GM19467 (cell line): ENCODE data around the gene TAF6.
"Not testable (repeated sequence)": the region's sequence is repeated elsewhere in the genome, so short reads cannot be mapped to it uniquely, and the experiment has no call there.

Experiments used
- ATAC-seq: cut with Tn5 transposase; IDR thresholded peaks from one replicate; pipeline ENCODE4 v1.9.1; 2021; ENCODE audit warnings: mild to moderate bottlenecking, moderate library complexity; ENCODE audit not compliant: unreplicated experiment

The TAF6 gene

GRCh38 chr7:100152937-100153666, 33.9 kb upstream of the TAF6 start:
- no peak for ATAC-seq

GRCh38 chr7:100152404-100152803, 33.2 kb upstream of the TAF6 start:
- no peak for ATAC-seq

DNA sequence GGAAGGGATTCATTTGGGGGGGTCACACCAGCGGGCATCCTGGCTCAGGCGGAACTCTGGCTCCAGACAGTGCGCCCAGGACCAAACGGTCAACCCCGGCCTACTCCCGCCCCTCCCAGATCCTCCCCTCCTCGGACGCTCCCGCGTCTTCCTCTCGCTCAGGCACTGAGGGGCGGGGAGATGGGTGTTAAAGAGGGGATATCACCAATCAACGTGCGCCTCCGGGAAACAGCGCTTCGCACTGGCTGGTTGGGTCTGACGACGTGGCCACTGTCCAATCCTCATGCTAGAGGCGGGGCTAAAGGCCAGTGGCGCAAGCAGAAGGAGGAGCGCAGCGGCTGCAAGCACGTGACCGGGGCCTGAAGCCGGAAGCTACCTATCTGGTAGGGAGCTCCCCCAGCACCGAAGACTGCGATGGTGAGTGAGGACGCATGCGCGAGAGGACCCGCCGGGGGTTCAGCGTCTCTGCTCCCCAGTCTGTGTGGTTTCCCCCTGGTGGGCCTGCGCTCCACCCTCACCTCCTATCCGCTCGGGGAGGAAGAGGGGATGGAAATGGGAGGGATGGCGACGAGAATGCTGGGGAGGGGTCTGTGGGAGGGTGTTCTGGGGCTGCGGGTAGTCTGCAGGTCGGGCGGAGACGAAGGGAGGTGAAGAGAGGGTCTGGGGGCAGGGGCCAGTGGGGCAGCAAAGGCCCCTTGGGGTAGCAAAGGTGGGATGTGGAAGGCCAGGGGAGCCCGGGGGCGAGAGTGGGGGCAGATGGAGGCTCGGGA, 29.6 kb upstream of the TAF6 start, which contains the start of gene LAMTOR4:
Gene LAMTOR4 (plus strand): TSS at position 360 of the 770 bp plus-strand sequence. CDS start 55 bp downstream, at position 415.
- ATAC-seq: peak; percentile 97

GRCh38 chr7:100148225-100148558, 29.0 kb upstream of the TAF6 start:
- ATAC-seq: no peak

- no peak for ATAC-seq
These were observed 28.1 kb upstream of the TAF6 start for GRCh38 chr7:100147278-100147677.

GRCh38 chr7:100146350-100146749, 27.2 kb upstream of the TAF6 start:
- ATAC-seq: not testable (repeated sequence)

DNA sequence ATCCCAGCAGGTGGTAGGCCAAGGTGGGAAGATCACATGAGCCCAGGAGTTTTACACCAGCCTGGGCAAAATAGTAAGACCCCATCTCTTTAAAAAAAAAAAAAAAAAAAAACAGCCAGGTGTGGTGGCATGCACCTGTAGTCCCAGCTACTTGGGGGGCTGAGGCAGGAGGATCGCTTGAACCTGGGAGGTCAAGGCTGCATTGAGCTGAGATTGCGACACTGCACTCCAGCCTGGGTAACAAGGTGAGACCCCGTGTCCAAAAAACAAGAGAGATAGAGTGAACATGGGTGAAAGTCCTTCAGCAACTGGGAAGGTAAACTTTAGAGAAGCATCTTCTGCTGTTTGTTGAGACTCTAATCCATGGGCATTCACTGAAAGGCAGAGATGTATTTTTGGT, 23.3 kb upstream of the TAF6 start:
- ATAC-seq: no peak

DNA sequence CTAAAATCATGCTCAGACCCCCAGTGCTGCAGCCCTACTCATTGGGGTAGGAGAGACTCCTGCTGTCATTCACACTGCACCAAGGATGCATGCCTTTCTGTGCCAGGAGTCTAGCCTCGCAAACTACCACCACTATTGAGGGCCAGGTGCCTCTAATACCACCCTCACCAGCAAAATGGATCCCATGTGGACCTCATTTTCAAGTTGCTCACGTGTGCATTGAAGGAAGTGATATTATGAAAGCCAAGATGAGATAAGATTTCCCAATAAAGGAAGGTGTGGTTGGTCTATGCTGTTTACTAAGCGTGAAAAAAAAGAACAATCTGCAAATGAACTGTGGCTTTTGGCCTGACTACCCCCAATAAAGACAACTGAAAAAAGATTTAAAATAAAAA, 22.4 kb upstream of the TAF6 start:
- no peak for ATAC-seq

DNA sequence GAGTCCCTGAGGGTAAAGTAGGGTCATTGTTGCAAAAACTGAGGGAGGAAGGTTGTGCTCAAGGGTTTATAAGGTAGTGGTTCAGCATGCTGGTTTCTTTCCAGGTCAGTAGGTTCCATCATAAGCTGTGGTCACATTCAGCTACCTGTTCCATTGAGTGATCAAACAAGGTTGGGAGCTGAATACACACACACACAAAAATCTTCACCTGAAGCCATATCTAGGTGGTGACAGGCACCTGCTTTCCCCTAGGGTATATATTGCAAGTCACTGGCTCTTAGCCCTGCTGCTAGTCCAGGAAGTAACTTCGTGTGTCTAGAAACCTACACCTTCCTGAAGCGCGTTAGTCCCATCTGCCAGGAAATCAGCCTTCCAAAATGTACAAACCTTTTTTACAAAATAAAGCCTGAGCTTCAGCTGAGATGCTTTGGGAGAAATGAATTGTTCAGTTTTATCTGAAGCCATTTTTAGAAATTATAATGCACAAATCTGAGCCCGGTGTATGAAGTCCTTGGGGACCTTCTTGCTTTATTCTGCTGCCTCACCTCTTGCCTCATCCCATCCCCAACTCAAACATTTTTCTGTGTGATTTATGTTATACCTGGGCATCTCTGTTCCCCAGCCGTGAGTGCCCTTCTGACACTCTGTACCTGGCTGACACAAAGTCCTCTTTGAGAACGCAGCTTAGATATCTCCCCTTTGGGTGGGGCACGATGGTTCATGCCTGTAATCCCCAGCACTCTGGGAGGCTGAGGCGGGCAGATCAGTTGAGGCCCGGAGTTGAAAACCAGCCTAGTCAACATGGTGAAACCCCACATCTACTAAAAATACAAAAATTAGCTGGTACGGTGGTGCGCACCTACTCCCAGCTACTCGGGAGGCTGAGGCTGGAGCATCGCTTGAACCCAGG, 18.9 kb upstream of the TAF6 start:
- no peak for ATAC-seq

- ATAC-seq: peak; percentile 50
These were observed 13.6 kb upstream of the TAF6 start for GRCh38 chr7:100132697-100133151.

- no peak for ATAC-seq
These were observed 13.0 kb upstream of the TAF6 start for GRCh38 chr7:100132126-100132525.

DNA sequence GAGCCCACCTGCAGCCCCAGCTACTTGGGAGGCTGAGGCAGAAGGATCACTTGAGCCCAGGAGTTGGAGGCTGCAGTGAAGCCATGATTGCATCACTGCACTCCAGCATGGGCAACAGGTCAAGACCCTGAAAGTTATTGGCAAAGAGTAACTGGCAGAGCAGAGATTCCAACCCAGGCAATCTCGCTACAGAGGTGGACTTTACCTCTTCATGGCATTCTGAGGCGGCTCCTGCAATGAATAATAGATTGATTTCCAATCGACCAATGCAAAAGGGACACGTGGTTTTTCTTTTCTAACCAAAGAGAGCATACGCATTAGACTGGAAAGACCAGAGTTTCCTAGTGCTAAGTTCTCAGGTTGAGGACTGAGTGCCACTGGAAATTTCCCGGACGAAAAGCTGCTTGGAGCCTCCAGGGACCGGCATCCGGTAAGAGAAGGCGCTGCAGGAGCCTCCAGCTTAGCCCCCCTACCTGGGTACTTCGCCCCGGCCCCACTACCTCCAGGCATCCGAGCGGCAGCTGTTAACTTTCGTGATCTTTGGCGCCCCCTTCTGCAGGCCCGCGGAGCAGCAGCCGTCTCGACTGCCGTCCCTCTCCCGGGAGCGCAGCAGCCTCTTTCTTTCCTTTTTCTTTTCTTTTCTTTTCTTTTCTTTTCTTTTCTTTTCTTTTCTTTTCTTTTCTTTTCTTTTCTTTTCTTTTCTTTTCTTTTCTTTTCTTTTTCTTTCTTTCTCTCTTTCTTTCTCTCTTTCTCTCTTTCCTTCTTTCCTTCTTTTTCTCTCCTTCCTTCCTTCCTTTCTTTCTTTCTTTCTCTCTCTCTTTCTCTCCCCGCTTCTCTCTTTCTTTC, 11.7 kb upstream of the TAF6 start:
- no peak for ATAC-seq

- not testable (repeated sequence) for ATAC-seq
These were observed 11.1 kb upstream of the TAF6 start for GRCh38 chr7:100130220-100130607.

- no peak for ATAC-seq
These were observed 9.4 kb upstream of the TAF6 start for GRCh38 chr7:100128637-100128963.

GRCh38 chr7:100127866-100128636, 8.9 kb upstream of the TAF6 start:
- ATAC-seq: no peak

GRCh38 chr7:100126931-100127865, 8.0 kb upstream of the TAF6 start, which contains the start of gene MBLAC1:
Gene MBLAC1, plus strand, starts transcription at chr7:100126967. Its CDS starts 429 bp downstream, at chr7:100127396.
- peak; percentile 55 for ATAC-seq

GRCh38 chr7:100126239-100126930, 7.2 kb upstream of the TAF6 start:
- ATAC-seq: peak; percentile 5
